CD14-positive monocyte (primary cell): ENCODE results near the gene AMOTL1. TPM values are rescaled to one million over a fixed set of nuclear protein-coding genes. Genes with fewer than 3 reads are reported as not detected.

ENCODE experiments used
- DNase-seq, 3 donors: peaks; one replicate each; pipeline ENCODE4 v3.0.0-alpha.2; 2011 to 2022
- H2AFZ ChIP-seq: 2 replicates; pipeline ENCODE4 v1.6.0; 2012; ENCODE audit warnings: mild to moderate bottlenecking, low read depth, low read length, inconsistent platforms; ENCODE audit not compliant: insufficient read depth, poor library complexity, severe bottlenecking
- H3K27ac ChIP-seq, 2 donors: 1 replicate in 1 of 2; 2 replicates in 1 of 2; pipeline ENCODE4 v1.5.1; 2012 to 2013; ENCODE audit warnings: low read length in 2 of 2, control low read depth in 1 of 2, inconsistent platforms in 1 of 2, low read depth in 1 of 2, mild to moderate bottlenecking in 1 of 2
- H3K27me3 ChIP-seq, 2 donors: one replicate each; pipeline versions ENCODE4 v1.6.0 to v1.6.1; 2011 to 2013; ENCODE audit warnings: low read length in 2 of 2; ENCODE audit not compliant: control insufficient read depth in 2 of 2, insufficient read depth in 2 of 2
- H3K36me3 ChIP-seq, 2 donors: replicated peaks in 1 of 2; 1 replicate in 1 of 2; 2 replicates in 1 of 2; pipeline versions ENCODE4 v1.5.1 to v1.6.1; 2012 to 2013; ENCODE audit warnings: low read length in 2 of 2, control low read depth in 1 of 2, inconsistent platforms in 1 of 2, mild to moderate bottlenecking in 1 of 2; ENCODE audit not compliant: insufficient read depth in 2 of 2, control insufficient read depth in 1 of 2
- H3K4me1 ChIP-seq, 2 donors: 1 replicate in 1 of 2; 2 replicates in 1 of 2; pipeline versions ENCODE4 v1.5.1 to v1.6.1; 2012 to 2013; ENCODE audit warnings: low read length in 2 of 2, control low read depth in 1 of 2, inconsistent platforms in 1 of 2, mild to moderate bottlenecking in 1 of 2, moderate library complexity in 1 of 2; ENCODE audit not compliant: insufficient read depth in 2 of 2, control insufficient read depth in 1 of 2
- H3K4me2 ChIP-seq: replicated peaks from 2 replicates; pipeline ENCODE3; 2012; ENCODE audit warnings: low read length, moderate library complexity, mild to moderate bottlenecking; ENCODE audit not compliant: poor library complexity, severe bottlenecking; ENCODE audit errors: extremely low read depth
- H3K4me3 ChIP-seq, 3 experiments: fragments of 200-600 bp in 1 of 3; sonication (generic) in 1 of 3; replicated peaks in 1 of 3; 1 replicate in 2 of 3; 2 replicates in 1 of 3; pipeline ENCODE4 v1.5.1; 2011 to 2013; ENCODE audit warnings: low read length in 3 of 3, mild to moderate bottlenecking in 3 of 3, control low read depth in 2 of 3, low read depth in 2 of 3, inconsistent platforms in 1 of 3, moderate library complexity in 1 of 3
- H3K79me2 ChIP-seq: 2 replicates; pipeline ENCODE4 v1.6.0; 2012; ENCODE audit warnings: mild to moderate bottlenecking, control low read depth, inconsistent platforms, low read length, moderate library complexity; ENCODE audit not compliant: insufficient read depth
- H3K9ac ChIP-seq: 2 replicates; pipeline ENCODE4 v1.6.0; 2017; ENCODE audit warnings: low read length, mild to moderate bottlenecking; ENCODE audit not compliant: insufficient read depth, poor library complexity, severe bottlenecking
- H3K9me3 ChIP-seq, 2 donors: replicated peaks in 1 of 2; 1 replicate in 1 of 2; 2 replicates in 1 of 2; pipeline versions ENCODE4 v1.5.1 to v1.6.1; 2012 to 2013; ENCODE audit warnings: low read length in 2 of 2, control low read depth in 1 of 2; ENCODE audit not compliant: control insufficient read depth in 1 of 2, insufficient read depth in 1 of 2
- H4K20me1 ChIP-seq: 2 replicates; pipeline ENCODE4 v1.6.0; 2012; ENCODE audit warnings: mild to moderate bottlenecking, low read length, control low read depth, moderate library complexity; ENCODE audit not compliant: insufficient read depth
- H3K27ac Mint-ChIP-seq, 7 donors: one replicate each; pipeline ENCODE4 v1.8.0; 2020; ENCODE audit warnings: mild to moderate bottlenecking in 7 of 7, mixed read lengths in 7 of 7, moderate library complexity in 6 of 7, inconsistent platforms in 2 of 7
- H3K27me3 Mint-ChIP-seq, 3 donors: one replicate each; pipeline ENCODE4 v1.8.0; 2021 to 2022; ENCODE audit warnings: low read depth in 3 of 3, mild to moderate bottlenecking in 3 of 3, mixed read lengths in 3 of 3, moderate library complexity in 3 of 3, inconsistent platforms in 1 of 3
- H3K36me3 Mint-ChIP-seq, 2 donors: one replicate each; pipeline ENCODE4 v1.8.0; 2020; ENCODE audit warnings: mixed read lengths in 2 of 2, inconsistent platforms in 1 of 2, mild to moderate bottlenecking in 1 of 2
- H3K4me1 Mint-ChIP-seq: one replicate; pipeline ENCODE4 v1.8.0; 2020; ENCODE audit warnings: mild to moderate bottlenecking, mixed read lengths
- H3K4me3 Mint-ChIP-seq, 2 donors: one replicate each; pipeline ENCODE4 v1.8.0; 2020; ENCODE audit warnings: mild to moderate bottlenecking in 2 of 2, mixed read lengths in 2 of 2, moderate library complexity in 1 of 2
- H3K9me3 Mint-ChIP-seq, 7 donors: one replicate each; pipeline ENCODE4 v1.8.0; 2020 to 2022; ENCODE audit warnings: mixed read lengths in 7 of 7, mild to moderate bottlenecking in 6 of 7, moderate library complexity in 6 of 7, inconsistent platforms in 2 of 7
- WGBS: methylation state at CpG from one replicate; pipeline ENCODE4 v1.1.5; 2013; ENCODE audit warnings: missing lambda C conversion rate; ENCODE audit not compliant: insufficient coverage; 5-methylcytosine and 5-hydroxymethylcytosine counted together
- intact Hi-C, 2 donors: fragments of 100-400 bp; cut with micrococcal nuclease; formaldehyde crosslinking; loops; one replicate each; pipeline versions ENCODE4 v1.15.0 to v1.15.1; 2023
- polyA plus RNA-seq, 3 donors: library from polyadenylated mRNA; depleted of rRNA in 1 of 3; unstranded in 2 of 3; stranded (reverse) in 1 of 3; fragments of 300-500 nt in 2 of 3; fragments of >200 nt in 1 of 3; fragmentation: Illumina TruSeq in 2 of 3; gene quantifications; 1 replicate in 2 of 3; 2 replicates in 1 of 3; pipeline ENCODE4 v1.2.3, GENCODE V29; 2012 to 2021
- TF ChIP-seq, protein P1 (sequence below): fragments of 200-600 bp; IDR thresholded peaks from one replicate; pipeline ENCODE4 v1.8.0; 2022; ENCODE audit warnings: antibody characterized with exemption, mild to moderate bottlenecking

The AMOTL1 gene
- polyA plus RNA-seq, 3 donors = 0.41 to 0.66 (median 0.46) TPM

- Mint-ChIP-seq H3K9me3 (no peaks in the 10 kb centered on the region), H3K4me3 (no peak overlapping the region), H3K36me3 (no peaks in the 10 kb centered on the region), H3K4me1 (peaks cover 2% of the 10 kb centered on the region), H3K27ac (no peak overlapping the region), H3K27me3 (peaks cover 0 to 5% (median 2%) of the 10 kb centered on the region in 3 donors)
- no peak overlapping the region for H3K4me3 ChIP-seq
- no peaks in the 10 kb centered on the region for H3K79me2 ChIP-seq
- no peaks in the 10 kb centered on the region for H4K20me1 ChIP-seq
- no peaks in the 10 kb centered on the region for H3K4me1 ChIP-seq
- no peaks in the 10 kb centered on the region for H3K36me3 ChIP-seq
- TF ChIP-seq, protein P1, sequence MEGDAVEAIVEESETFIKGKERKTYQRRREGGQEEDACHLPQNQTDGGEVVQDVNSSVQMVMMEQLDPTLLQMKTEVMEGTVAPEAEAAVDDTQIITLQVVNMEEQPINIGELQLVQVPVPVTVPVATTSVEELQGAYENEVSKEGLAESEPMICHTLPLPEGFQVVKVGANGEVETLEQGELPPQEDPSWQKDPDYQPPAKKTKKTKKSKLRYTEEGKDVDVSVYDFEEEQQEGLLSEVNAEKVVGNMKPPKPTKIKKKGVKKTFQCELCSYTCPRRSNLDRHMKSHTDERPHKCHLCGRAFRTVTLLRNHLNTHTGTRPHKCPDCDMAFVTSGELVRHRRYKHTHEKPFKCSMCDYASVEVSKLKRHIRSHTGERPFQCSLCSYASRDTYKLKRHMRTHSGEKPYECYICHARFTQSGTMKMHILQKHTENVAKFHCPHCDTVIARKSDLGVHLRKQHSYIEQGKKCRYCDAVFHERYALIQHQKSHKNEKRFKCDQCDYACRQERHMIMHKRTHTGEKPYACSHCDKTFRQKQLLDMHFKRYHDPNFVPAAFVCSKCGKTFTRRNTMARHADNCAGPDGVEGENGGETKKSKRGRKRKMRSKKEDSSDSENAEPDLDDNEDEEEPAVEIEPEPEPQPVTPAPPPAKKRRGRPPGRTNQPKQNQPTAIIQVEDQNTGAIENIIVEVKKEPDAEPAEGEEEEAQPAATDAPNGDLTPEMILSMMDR = no peak
- H3K27ac ChIP-seq = no peak overlapping the region
- H3K9ac ChIP-seq = no peak overlapping the region
- intact Hi-C loops = no loop called here
- WGBS = 100% methylated on average over 1 of the region's 2 CpGs
- H3K4me2 ChIP-seq = no peak overlapping the region
- H3K9me3 ChIP-seq = no peaks in the 10 kb centered on the region
- H3K27me3 ChIP-seq = no peaks in the 10 kb centered on the region
- no peak for DNase-seq
- peak overlapping the region; percentile 24 for H2AFZ ChIP-seq
These were observed 8.6 kb upstream of the AMOTL1 start for GRCh38 chr11:94759522-94759921.

DNA sequence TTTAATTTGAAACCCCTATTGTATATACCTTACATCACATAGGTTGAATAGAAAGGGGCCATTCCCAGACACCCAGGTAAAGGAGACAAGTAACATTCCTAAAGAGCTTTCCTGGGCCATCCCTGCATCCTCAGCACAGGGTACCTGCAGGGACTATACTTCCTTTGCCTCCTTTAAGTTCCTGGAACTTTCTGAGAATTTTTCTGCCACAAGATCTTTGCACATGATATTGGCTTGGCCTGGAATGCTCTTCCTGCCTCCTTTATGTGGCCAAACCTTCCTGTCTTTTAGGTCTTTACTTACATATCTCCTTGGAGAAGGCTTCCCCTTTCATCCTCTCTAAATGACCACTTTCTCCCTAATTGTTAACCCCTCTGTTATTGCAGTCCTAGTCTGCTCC, 7.9 kb upstream of the AMOTL1 start:
- peaks cover 0 to 5% (median 2%) of the 10 kb centered on the region in 3 donors for H3K27me3 Mint-ChIP-seq
- no peak overlapping the region for H3K4me3 Mint-ChIP-seq
- Histone ChIP-seq H2AFZ (peak overlapping the region; percentile 24), H3K79me2 (no peaks in the 10 kb centered on the region), H3K4me2 (no peak overlapping the region), H3K4me1 (no peaks in the 10 kb centered on the region), H3K4me3 (no peak overlapping the region), H3K27me3 (no peaks in the 10 kb centered on the region), H3K36me3 (no peaks in the 10 kb centered on the region), H3K27ac (no peak overlapping the region), H3K9ac (no peak overlapping the region), H3K9me3 (no peaks in the 10 kb centered on the region), H4K20me1 (no peaks in the 10 kb centered on the region)
- H3K36me3 Mint-ChIP-seq = no peaks in the 10 kb centered on the region
- H3K9me3 Mint-ChIP-seq = no peaks in the 10 kb centered on the region
- TF ChIP-seq, protein P1 = no peak
- intact Hi-C loops = no loop called here
- peaks cover 2% of the 10 kb centered on the region for H3K4me1 Mint-ChIP-seq
- no peak for DNase-seq
- no peak overlapping the region for H3K27ac Mint-ChIP-seq
